GM19452 (cell line): ENCODE measurements around the gene ACVR1.
A peak's percentile ranks its signal among the peaks of the same experiment; 100 is the strongest.
"Not testable (repeated sequence)": the region's sequence is repeated elsewhere in the genome, so short reads cannot be mapped to it uniquely, and the experiment has no call there.

Source experiments
- ATAC-seq: cut with Tn5 transposase; IDR thresholded peaks from one replicate; pipeline ENCODE4 v1.9.1; 2021; ENCODE audit not compliant: unreplicated experiment

ACVR1 gene

DNA sequence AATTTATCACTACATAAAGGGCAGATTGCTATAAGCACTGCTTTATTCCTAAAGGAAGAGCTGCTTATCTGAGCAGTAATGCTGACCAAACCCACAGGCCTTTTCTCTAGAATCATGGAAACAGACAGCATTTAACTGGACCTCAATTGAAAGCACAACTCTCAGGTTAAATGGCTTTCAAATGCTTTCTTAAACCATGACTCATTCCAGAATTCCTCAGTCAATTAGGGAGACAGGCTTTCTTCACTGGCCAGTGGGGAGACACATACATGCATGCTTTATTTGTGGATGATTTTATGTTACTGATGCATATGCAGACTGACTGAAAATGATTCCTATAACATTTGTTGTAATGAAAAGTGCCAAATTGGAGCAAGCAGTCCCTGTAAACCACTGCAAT, 114.6 kb downstream of the ACVR1 start:
- no peak for ATAC-seq

DNA sequence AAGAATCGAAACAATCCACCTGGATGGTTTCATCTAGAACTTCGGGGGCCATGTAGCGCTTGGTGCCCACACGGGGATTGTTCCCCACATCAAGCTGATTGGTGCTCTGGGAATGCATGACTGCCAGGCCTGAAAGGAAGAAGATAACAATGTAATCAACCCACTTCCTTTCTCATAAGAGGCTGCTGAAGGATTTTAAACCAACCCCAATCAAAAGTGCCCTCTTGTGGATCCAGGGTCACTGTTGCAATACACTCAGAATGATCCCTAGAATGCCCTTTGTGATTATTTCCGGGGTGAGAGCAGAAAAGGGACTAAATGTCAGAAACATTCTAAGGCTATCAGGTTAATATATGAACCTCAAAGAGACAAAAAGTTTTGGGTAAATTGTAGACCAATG, 115.2 kb downstream of the ACVR1 start:
- ATAC-seq = no peak

DNA sequence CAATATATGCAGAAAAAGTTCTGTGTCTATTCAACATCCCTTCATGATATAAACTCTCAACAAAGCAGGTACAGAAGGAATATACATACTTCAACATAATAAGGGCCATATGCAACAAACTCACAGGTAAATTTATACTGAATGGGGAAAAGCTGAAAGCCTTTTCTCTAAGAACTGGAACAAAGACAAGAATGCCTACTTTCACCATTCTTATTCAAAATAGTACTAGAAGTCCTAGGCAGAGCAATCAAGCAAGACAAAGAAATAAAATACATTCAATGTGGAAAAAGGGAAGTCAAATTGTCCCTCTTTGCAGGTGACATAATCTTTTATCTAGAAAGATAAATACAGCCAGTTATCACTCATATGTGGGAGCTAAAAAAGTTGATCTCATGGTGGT, 116.3 kb downstream of the ACVR1 start:
- no peak for ATAC-seq

GRCh38 chr2:157758586-157758985, 117.5 kb downstream of the ACVR1 start:
- ATAC-seq = no peak

GRCh38 chr2:157757500-157757899, 118.6 kb downstream of the ACVR1 start:
- no peak for ATAC-seq

DNA sequence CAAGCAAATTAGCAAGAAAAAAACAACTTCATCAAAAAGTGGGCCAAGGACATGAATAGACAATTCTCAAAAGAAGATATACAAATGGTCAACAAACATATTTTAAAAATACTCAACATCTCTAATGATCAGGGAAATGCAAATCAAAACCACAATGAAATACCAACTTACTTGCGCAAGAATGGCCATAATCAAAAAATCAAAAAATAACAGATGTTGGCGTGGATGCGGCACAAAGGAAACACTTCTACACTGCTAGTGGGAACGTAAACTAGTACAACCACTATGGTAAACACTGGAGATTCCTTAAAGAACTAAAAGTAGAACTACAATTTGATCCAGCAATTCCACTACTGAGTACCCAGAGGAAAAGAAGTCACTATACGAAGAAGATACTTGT, 119.7 kb downstream of the ACVR1 start:
- not testable (repeated sequence) for ATAC-seq

DNA sequence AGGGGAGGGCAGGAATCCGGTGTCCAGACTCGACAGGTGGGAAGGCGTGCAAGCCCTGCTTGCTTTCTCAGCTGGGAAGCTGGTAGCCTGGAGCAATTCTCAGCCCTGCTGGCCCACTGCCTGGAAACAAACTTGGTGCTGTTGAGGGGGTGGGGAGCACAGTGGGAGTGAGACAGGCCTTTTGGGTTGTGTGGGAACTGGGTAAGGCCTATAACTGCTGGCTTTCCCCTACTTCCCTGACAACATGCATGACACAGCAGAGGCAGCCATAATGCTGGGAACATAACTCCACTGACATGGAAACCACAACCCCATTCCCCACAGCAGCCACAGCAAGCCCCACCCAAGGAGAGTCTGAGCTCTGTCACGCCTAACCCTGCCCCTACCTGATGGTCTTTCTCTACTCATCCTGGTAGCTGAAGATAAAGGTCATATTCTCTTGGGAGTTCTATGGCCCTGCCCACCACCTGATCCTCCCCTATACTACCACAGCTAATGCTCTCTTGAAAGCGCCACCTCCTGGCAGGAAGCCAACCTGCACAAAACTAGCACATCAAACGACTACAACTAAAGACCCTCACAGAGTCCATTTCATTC, 124.6 kb downstream of the ACVR1 start:
- peak; percentile 60 for ATAC-seq

DNA sequence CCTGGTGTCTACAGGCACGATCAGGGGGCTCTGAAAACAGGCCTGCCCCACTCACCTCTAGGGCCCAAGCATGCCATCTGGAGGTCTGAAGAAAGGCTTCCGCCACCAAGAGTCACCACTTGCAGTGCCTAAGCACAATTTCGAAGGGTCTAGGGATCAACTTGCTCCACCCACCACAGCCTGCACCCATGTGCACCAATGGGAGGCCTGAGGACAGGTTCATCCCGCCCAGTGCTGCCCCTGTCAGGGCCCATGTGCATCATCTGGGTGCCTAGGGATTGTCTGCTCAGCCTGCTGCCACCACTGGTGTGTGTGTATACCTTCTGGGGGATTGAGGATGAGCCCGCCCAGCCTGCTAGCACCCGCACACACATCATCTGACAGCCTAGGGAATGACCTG, 126.4 kb downstream of the ACVR1 start:
- ATAC-seq = no peak

GRCh38 chr2:157748371-157749142, 127.6 kb downstream of the ACVR1 start:
- ATAC-seq = no peak

DNA sequence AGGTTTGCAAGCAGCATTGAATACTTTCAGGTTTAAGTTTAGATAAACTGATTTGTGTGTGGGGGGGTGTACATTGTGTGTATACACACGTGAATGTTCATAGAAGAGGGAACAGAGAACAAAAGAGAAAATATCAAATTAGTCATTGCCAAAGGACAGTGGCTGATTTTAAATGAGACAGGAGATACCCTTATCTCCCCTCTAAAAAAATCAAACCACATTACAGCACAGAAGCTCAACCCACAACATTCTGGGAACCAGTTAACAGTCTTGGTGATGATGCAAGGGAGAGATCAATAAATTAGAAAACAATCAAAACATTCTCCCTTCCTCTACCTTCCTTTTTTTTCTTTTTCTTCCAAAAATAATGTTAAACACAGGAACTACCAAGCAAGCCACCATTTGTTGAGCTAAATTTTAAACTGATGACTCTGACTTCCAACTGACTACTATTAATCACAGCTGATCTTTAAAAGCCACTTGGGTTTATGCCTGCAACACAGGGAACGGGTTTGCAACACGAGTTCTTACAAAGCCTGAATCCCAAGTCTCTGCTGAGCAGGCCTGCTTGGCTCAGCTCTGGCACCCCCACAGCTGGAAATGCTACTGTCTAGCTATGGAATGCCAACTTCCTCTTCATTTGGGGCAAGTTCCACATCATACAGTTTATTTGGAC, 128.3 kb downstream of the ACVR1 start:
- no peak for ATAC-seq

DNA sequence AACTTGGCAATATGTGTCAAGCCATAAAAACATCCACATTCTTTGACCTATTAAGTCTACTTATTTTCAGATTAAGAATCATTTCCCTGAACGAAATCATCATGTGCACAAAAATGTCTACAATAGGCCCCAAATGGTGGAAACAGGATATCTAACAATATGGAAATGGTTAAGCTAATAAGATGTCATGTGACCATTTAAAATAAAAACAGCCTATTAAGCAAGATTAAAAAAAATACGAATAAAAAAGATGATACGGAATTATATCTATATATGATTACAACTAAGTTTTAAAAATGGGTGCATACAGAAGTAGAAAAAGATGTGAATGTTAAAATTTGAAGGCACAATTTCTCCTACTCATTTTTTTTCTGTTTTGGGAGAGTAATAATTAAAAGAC, 128.8 kb downstream of the ACVR1 start:
- no peak for ATAC-seq

GRCh38 chr2:157746234-157746950, 129.7 kb downstream of the ACVR1 start:
- no peak for ATAC-seq

DNA sequence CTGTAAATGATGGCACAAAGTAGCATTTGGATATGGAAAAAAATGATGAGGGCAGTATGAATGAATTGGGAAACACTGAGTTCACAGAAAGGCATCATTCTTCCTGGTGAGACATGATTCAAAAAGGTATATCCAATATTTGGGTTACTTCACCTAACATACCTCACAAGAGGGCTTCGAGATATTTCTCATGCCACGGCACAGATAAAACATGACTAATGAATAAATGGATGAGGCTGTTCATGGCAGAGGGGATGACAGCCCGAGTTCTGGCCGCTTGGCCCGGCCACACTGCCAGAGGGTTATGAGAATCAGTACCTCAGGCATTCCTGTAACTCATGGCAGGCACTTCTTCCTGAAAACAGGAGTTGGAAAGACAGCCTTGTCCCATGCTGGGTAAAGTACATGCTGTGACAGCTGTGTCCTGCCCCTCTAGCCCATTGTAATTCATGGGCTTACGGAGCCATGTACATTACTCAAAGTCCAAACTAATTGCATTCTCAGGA, 131.5 kb downstream of the ACVR1 start:
- no peak for ATAC-seq

DNA sequence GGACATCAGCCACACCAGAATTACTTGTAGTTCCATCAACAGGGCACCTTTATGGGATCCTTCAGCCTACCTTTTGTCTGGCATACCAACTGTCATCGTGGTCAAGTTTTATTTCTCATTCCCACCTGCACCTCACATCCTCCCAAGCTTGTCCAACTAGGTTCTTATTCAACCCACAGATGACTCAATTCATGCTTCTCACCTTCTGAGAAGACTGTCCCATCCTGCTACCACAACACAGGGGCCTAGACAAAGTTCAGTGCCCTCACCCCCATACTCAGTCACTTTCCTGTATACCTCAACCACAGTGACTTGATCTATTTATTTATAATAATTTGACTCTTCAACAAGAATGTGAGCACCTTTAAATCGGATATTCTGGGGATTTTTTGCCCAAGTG, 133.1 kb downstream of the ACVR1 start:
- peak; percentile 88 for ATAC-seq

- no peak for ATAC-seq
Measured at GRCh38 chr2:157741819-157742484, 134.2 kb downstream of the ACVR1 start.

GRCh38 chr2:157737656-157738055, 138.5 kb downstream of the ACVR1 start:
- no peak for ATAC-seq

DNA sequence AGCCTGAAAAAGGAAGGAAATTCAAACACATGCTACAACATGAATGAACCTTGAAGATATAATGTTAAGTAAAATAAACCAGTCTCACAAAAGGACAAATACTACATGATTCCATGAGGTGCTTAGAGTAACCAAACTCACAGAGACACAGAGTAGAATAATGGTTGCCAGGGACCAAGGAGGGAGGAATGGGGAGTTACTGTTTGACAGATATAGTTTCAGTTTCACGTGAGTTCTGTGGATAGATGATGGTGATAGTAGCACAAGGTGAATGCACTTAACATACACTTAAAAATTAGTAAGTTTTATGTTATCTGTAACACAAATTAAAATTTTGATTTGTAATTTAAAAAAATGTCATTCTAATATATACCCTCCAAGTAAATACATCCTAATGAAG, 140.6 kb downstream of the ACVR1 start:
- ATAC-seq = peak; percentile 67

- ATAC-seq = no peak
Measured at GRCh38 chr2:157733263-157733662, 142.9 kb downstream of the ACVR1 start.

- no peak for ATAC-seq
Measured at GRCh38 chr2:157732596-157732995, 143.5 kb downstream of the ACVR1 start.

- no peak for ATAC-seq
Measured at GRCh38 chr2:157727693-157728092, 148.4 kb downstream of the ACVR1 start.

GRCh38 chr2:157726946-157727345, 149.2 kb downstream of the ACVR1 start:
- no peak for ATAC-seq
